Loucy (cell line): ENCODE data around the gene CACNA2D3.

Experiments
- H2AFZ ChIP-seq: fragments of 200-600 bp; sonication (generic); 2 replicates; pipeline ENCODE4 v1.6.0; 2016; ENCODE audit warnings: antibody characterized with exemption, mild to moderate bottlenecking, low read length, moderate library complexity
- H3F3A ChIP-seq: fragments of 200-600 bp; 2 replicates; pipeline ENCODE4 v1.6.0; 2016; ENCODE audit warnings: antibody characterized with exemption, low read depth, mild to moderate bottlenecking
- H3K27me3 ChIP-seq: fragments of 200-600 bp; sonication (generic); 2 replicates; pipeline ENCODE4 v1.6.1; 2014; ENCODE audit warnings: low read length, mild to moderate bottlenecking; ENCODE audit not compliant: insufficient read depth, poor library complexity, severe bottlenecking
- H3K36me3 ChIP-seq: fragments of 200-600 bp; sonication (generic); 2 replicates; pipeline ENCODE4 v1.6.1; 2016; ENCODE audit warnings: low read length; ENCODE audit not compliant: insufficient read depth
- H3K4me1 ChIP-seq: fragments of 200-600 bp; sonication (generic); 2 replicates; pipeline ENCODE4 v1.5.1; 2014; ENCODE audit warnings: low read length, mild to moderate bottlenecking; ENCODE audit not compliant: insufficient read depth, poor library complexity, severe bottlenecking
- H3K4me2 ChIP-seq: fragments of 200-600 bp; sonication (generic); 2 replicates; pipeline ENCODE4 v1.6.0; 2014; ENCODE audit warnings: antibody characterized with exemption, low read length, low read depth, mild to moderate bottlenecking; ENCODE audit not compliant: poor library complexity, severe bottlenecking
- H3K4me3 ChIP-seq: fragments of 200-600 bp; sonication (generic); 2 replicates; pipeline ENCODE4 v1.5.1; 2014; ENCODE audit warnings: low read length, mild to moderate bottlenecking, mixed read lengths; ENCODE audit not compliant: poor library complexity, severe bottlenecking
- H3K79me2 ChIP-seq: fragments of 200-600 bp; sonication (generic); 2 replicates; pipeline ENCODE4 v1.6.1; 2014; ENCODE audit warnings: low read length; ENCODE audit not compliant: insufficient read depth
- H3K9ac ChIP-seq: fragments of 200-600 bp; sonication (generic); 2 replicates; pipeline ENCODE4 v1.6.0; 2014; ENCODE audit warnings: mild to moderate bottlenecking, low read depth, low read length, moderate library complexity; ENCODE audit not compliant: poor library complexity, severe bottlenecking
- H3K9me2 ChIP-seq: fragments of 200-600 bp; sonication (generic); replicated peaks from 2 replicates; pipeline ENCODE4 v1.6.1; 2016; ENCODE audit warnings: low read depth, low read length, mixed read lengths
- H3K9me3 ChIP-seq: fragments of 200-600 bp; sonication (generic); 2 replicates; pipeline ENCODE4 v1.6.1; 2014; ENCODE audit warnings: mild to moderate bottlenecking, antibody characterized with exemption, low read length, low read depth; ENCODE audit not compliant: insufficient read depth
- H4K20me1 ChIP-seq: fragments of 200-600 bp; sonication (generic); 2 replicates; pipeline ENCODE4 v1.6.0; 2014; ENCODE audit warnings: antibody characterized with exemption, low read length, mild to moderate bottlenecking; ENCODE audit not compliant: insufficient read depth, poor library complexity, severe bottlenecking
- EZH2phosphoT487 ChIP-seq: fragments of 200-600 bp; IDR thresholded peaks from 2 replicates; pipeline ENCODE4 v1.6.1; 2018; ENCODE audit warnings: antibody characterized with exemption, mild to moderate bottlenecking, moderate library complexity, borderline replicate concordance
- TF ChIP-seq, protein P1 (sequence below): fragments of 200-600 bp; sonication (generic); conservative IDR thresholded peaks from 2 replicates; pipeline ENCODE4 v1.5.1; 2014; ENCODE audit warnings: mild to moderate bottlenecking, antibody characterized with exemption, low read length

The CACNA2D3 gene

DNA sequence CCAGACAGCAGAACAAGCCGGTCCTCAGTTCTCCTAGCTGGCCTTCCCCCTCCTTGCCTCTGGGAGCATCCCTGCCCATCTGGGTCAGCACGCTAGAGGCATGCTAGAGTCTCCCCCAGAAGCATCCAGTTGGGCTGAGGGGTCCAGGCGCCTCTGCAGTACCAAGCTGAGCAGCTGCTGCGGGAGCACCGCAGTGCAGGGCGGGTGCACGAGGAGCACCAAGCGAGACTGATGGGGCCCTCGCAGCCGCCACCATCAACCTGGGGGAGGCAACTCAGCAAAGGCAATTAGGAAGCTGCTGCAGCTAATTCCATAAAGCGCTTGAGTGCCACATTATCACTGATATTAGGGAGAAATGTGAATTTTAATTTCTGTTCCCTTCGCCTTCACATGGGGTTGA is 12.4 kb downstream of the CACNA2D3 start:
- no peak overlapping the region for H3K4me2 ChIP-seq
- no peaks in the 10 kb centered on the region for H3K27me3 ChIP-seq
- H3K79me2 ChIP-seq, result no peaks in the 10 kb centered on the region
- no peaks in the 10 kb centered on the region for H3K36me3 ChIP-seq
- no peaks in the 10 kb centered on the region for H3K9me2 ChIP-seq
- no peak for TF ChIP-seq EZH2phosphoT487
- TF ChIP-seq, protein P1, sequence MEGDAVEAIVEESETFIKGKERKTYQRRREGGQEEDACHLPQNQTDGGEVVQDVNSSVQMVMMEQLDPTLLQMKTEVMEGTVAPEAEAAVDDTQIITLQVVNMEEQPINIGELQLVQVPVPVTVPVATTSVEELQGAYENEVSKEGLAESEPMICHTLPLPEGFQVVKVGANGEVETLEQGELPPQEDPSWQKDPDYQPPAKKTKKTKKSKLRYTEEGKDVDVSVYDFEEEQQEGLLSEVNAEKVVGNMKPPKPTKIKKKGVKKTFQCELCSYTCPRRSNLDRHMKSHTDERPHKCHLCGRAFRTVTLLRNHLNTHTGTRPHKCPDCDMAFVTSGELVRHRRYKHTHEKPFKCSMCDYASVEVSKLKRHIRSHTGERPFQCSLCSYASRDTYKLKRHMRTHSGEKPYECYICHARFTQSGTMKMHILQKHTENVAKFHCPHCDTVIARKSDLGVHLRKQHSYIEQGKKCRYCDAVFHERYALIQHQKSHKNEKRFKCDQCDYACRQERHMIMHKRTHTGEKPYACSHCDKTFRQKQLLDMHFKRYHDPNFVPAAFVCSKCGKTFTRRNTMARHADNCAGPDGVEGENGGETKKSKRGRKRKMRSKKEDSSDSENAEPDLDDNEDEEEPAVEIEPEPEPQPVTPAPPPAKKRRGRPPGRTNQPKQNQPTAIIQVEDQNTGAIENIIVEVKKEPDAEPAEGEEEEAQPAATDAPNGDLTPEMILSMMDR, result no peak
- H3K9ac ChIP-seq, result no peak overlapping the region
- no peak overlapping the region for H2AFZ ChIP-seq
- H3K4me1 ChIP-seq, result no peaks in the 10 kb centered on the region
- H3F3A ChIP-seq, result no peaks in the 10 kb centered on the region
- H3K4me3 ChIP-seq, result no peak overlapping the region
- H3K9me3 ChIP-seq, result no peaks in the 10 kb centered on the region
- H4K20me1 ChIP-seq, result no peaks in the 10 kb centered on the region

DNA sequence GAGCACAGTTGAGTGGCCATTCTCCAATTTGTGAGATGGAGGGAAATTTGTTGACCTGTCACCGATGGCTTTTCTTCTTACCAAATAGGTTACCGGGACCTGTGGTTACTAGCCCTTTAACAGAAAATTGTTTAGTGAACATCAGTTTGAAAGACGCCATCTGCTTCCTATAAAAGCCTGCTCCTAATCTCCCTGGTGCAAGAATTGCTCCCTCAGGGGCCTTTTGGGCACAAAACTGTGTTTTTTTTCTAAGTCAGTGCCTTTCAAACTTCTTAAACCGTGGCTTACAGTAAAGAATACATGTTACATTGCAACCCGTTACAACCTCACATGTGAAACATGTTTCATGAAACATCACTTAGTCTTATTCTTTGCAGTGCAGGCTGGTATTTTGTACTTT is 15.0 kb downstream of the CACNA2D3 start:
- Histone ChIP-seq H3K9me2 (no peaks in the 10 kb centered on the region), H3K4me2 (no peak overlapping the region), H3K9ac (no peak overlapping the region), H3K27me3 (no peaks in the 10 kb centered on the region), H4K20me1 (no peaks in the 10 kb centered on the region), H2AFZ (no peak overlapping the region), H3K9me3 (no peaks in the 10 kb centered on the region), H3K79me2 (no peaks in the 10 kb centered on the region), H3F3A (no peaks in the 10 kb centered on the region), H3K4me1 (no peaks in the 10 kb centered on the region), H3K36me3 (no peaks in the 10 kb centered on the region), H3K4me3 (no peak overlapping the region)
- TF ChIP-seq EZH2phosphoT487, result no peak
- TF ChIP-seq, protein P1, result no peak

DNA sequence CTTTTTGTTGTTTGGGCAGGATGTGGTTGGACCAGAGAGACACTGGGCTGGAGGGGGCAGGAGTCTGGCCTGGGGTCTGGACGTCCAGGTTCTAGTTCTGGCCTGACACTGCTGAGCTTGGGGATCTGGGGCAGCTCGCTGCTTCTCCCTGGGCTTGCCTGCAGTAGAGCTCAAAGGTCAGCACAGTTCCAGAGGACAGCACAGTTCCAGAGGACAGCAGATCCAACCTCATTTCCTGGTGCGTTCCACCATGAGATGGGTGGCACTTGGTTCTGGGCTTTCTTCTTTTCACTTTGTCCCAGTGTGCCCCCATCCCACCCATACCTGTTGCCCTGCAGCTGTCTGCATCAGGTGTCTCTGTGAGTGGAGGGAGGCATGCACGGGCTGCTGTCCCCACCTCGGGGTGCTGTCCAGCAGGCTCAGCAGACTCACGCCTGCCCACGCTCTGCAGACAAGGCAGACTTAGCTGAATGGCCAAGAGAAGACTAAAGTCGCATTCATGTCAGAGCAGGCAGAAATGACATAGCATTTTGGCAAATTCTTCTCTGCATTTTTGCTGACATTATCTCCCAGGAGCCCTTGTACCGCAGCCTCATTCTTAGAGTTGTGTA is 16.7 kb downstream of the CACNA2D3 start:
- Histone ChIP-seq H4K20me1 (no peaks in the 10 kb centered on the region), H3K4me1 (no peaks in the 10 kb centered on the region), H3K9me3 (no peaks in the 10 kb centered on the region), H3F3A (no peaks in the 10 kb centered on the region), H3K9me2 (no peaks in the 10 kb centered on the region), H3K4me3 (no peak overlapping the region), H3K9ac (no peak overlapping the region), H3K79me2 (no peaks in the 10 kb centered on the region), H3K4me2 (no peak overlapping the region), H3K36me3 (no peaks in the 10 kb centered on the region), H3K27me3 (no peaks in the 10 kb centered on the region), H2AFZ (no peak overlapping the region)
- TF ChIP-seq, protein P1, result no peak
- TF ChIP-seq EZH2phosphoT487, result no peak
